Stimulated activated naive CD8-positive, alpha-beta T cell treated with anti-CD3 and anti-CD28 coated beads, Interleukin-15, amount 100 ng/mL, for 72 hours (primary cell): Measurements from ENCODE around the gene KRT28.

Experiments
- ATAC-seq: fragments of 150-1000 bp; cut with Tn5 transposase; 2 replicates; pipeline ENCODE4 v1.10.0; 2021; ENCODE audit warnings: mild to moderate bottlenecking, moderate library complexity
- DNase-seq, 2 donors: peaks; one replicate each; pipeline ENCODE4 v3.0.0; 2021 to 2022
- H3K27ac Mint-ChIP-seq, 2 donors: one replicate each; pipeline ENCODE4 v1.8.0; 2022; ENCODE audit warnings: mild to moderate bottlenecking in 2 of 2, mixed read lengths in 2 of 2, moderate library complexity in 2 of 2
- H3K27me3 Mint-ChIP-seq: one replicate; pipeline ENCODE4 v1.8.0; 2022; ENCODE audit warnings: mixed read lengths
- H3K4me1 Mint-ChIP-seq: one replicate; pipeline ENCODE4 v1.8.0; 2022; ENCODE audit warnings: mild to moderate bottlenecking, mixed read lengths
- H3K4me3 Mint-ChIP-seq, 2 donors: one replicate each; pipeline ENCODE4 v1.8.0; 2022; ENCODE audit warnings: mild to moderate bottlenecking in 2 of 2, mixed read lengths in 2 of 2, moderate library complexity in 1 of 2
- H3K9me3 Mint-ChIP-seq, 2 donors: one replicate each; pipeline ENCODE4 v1.8.0; 2022; ENCODE audit warnings: mixed read lengths in 2 of 2

The KRT28 gene, protein sequence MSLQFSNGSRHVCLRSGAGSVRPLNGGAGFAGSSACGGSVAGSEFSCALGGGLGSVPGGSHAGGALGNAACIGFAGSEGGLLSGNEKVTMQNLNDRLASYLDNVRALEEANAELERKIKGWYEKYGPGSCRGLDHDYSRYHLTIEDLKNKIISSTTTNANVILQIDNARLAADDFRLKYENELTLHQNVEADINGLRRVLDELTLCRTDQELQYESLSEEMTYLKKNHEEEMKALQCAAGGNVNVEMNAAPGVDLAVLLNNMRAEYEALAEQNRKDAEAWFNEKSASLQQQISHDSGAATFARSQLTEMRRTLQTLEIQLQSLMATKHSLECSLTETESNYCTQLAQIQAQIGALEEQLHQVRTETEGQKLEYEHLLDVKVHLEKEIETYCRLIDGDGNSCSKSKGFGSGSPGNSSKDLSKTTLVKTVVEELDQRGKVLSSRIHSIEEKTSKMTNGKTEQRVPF

DNA sequence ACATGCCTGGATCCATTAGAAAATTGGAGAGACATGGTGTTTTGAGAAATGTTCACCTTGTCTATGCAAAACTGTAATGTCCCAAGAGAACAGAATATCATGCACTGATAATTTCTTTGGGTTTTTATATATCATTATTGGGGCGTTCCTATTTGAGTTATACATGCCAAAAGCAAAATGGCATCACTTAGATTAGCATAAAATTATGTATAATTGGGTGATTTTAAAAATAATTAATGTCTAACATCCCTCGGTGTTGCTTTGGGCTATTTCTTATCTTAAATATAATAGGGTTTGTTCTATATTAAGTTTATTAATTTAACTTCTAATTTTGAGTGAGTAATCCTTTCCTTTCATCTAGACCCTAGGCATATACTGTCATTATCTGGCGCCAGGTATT lies at the start of gene KRT28:
KRT28 (minus strand) TSS at position 101 of the 400 bp plus-strand sequence; CDS start at position 35, 66 bp downstream.
- DNase-seq: no peak
- Mint-ChIP-seq H3K9me3 (no peaks in the 10 kb centered on the region), H3K27ac (no peak within 1 kb of the TSS), H3K27me3 (peaks cover 27% of the 10 kb centered on the region), H3K4me3 (no peak within 1 kb of the TSS), H3K4me1 (no peaks in the 10 kb centered on the region)
- no peak for ATAC-seq

DNA sequence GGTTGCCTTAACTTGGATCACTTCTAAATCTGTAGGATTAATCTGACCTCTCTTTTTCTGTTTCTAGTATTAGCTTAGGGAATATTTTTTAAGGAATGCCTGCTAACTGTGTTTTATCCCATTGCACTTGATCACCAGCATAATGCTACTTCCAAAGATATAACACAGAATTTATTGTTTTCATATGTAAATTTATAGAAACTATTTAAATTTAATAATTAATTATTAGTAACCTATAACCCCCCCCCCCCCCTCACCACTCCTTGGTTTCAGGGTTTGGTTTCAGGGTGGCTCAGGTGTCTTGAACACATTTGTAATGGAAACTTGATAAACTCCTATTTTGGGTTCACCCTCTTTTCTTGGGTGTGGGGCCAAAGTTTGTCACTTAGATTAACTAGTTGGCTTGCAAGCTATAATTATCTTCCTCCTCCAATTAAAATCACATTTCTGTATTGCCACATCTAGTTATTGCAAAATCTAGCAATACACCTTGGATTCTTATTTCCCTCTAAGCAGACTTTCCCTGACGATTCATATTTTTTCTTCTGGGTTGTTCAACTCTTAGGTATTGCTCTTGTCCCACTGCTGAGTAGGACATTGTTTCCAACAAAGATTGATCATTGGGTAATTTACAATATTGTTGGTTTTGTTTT lies 49.0 kb upstream of the KRT28 start:
- no peaks in the 10 kb centered on the region for H3K4me1 Mint-ChIP-seq
- H3K27ac Mint-ChIP-seq: no peak overlapping the region
- H3K27me3 Mint-ChIP-seq: peaks cover 45% of the 10 kb centered on the region
- H3K4me3 Mint-ChIP-seq: no peak overlapping the region
- no peak for DNase-seq
- H3K9me3 Mint-ChIP-seq: no peaks in the 10 kb centered on the region
- ATAC-seq: no peak

DNA sequence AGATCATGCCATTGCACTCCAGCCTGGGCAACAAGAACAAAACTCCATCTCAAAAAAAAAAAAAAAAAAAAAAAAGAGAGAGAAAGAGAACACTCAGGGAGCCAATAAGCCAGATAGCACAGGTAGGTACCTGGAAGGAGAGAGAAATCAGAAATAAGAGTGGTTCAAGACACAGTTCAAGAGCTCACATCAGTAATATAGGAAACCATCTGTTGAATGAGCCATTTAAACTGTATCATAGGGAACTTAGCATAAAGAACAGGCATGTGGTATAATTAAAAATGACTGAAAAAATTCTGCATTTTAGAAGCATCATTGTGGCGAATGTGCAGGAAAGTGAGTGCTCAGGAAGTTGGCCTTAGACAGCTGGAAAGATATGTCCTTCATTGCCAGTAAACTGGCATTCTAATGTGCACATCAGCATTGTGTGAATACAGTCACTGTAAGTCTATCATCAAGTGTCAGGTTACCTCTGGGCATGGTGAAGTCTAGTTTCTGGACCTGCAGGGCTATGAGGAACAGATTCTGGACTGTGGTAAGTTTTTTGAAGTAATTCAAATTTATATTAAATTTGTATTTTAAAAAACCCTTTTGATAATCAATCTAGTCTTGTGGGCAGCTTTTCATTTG lies 46.9 kb upstream of the KRT28 start:
- Mint-ChIP-seq H3K9me3 (no peaks in the 10 kb centered on the region), H3K4me3 (no peak overlapping the region), H3K4me1 (no peaks in the 10 kb centered on the region), H3K27ac (no peak overlapping the region), H3K27me3 (peaks cover 27% of the 10 kb centered on the region)
- no peak for ATAC-seq
- no peak for DNase-seq

DNA sequence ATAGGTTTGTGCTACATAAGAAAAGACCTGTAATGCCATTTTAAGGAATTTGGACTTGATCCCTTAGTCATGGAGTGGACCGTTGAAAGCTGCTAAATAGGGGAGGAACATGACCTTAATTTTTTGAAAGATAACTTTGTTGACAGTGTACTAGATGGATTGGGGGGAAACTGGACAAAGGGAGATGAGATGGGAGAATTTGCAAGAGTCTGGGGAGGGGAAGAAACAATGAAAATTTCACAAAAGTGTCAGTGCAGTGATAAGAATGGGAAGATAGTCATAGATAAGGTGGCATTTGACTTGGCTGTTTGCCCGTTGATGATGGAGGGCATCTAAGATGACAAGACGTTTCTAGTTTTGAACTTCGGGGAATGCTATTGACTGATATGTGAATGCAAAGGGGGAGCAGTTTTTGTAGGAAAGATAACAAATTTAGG lies 44.9 kb upstream of the KRT28 start:
- ATAC-seq (no peak), DNase-seq (no peak)
- Mint-ChIP-seq H3K4me3 (no peak overlapping the region), H3K4me1 (no peaks in the 10 kb centered on the region), H3K27ac (no peak overlapping the region), H3K27me3 (peaks cover 23% of the 10 kb centered on the region), H3K9me3 (no peaks in the 10 kb centered on the region)

DNA sequence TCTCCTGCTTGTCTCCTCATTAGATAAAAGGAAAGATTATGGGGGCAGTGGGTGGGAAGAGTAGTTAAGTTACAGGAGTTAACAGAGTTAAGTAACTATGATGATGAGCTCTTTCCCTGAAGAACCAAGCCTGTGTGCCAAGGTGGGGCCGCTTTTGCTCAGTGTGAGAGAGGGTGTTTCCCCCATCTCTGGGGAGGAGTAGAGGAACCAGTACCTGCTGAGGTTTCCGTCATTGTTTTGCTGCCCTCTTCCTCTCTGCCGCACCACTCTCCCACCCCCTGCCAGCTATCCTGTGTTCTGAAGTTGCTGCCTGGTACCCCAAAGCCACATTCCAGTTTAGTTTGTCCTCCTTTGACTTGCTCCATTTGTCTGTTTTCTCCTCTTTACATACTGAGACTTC lies 43.5 kb upstream of the KRT28 start:
- Mint-ChIP-seq H3K4me1 (no peaks in the 10 kb centered on the region), H3K4me3 (no peak overlapping the region), H3K27ac (no peak overlapping the region), H3K9me3 (no peaks in the 10 kb centered on the region), H3K27me3 (peaks cover 23% of the 10 kb centered on the region)
- DNase-seq: no peak
- ATAC-seq: no peak

DNA sequence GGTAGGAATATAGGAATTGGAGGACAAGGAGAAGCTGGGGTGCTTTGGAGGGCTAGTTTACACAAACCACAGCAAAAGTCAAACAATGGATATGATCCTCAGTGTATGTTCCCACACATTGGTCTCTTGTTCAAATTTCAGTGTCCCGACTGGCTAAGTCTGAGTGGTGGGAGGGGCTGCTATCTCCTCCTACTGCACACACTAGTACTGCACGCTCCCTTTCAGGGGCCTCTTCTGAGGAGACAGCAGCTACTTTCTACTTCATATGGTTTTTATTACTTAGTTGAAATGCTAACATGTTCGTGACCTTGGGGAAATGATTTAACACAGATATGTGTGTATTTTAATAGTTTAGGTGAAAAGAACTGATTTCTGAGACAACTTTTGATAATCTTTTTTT lies 41.5 kb upstream of the KRT28 start:
- Mint-ChIP-seq H3K4me3 (no peak overlapping the region), H3K27ac (no peak overlapping the region), H3K27me3 (peaks cover 23% of the 10 kb centered on the region), H3K4me1 (no peaks in the 10 kb centered on the region), H3K9me3 (no peaks in the 10 kb centered on the region)
- ATAC-seq: no peak
- DNase-seq: no peak

DNA sequence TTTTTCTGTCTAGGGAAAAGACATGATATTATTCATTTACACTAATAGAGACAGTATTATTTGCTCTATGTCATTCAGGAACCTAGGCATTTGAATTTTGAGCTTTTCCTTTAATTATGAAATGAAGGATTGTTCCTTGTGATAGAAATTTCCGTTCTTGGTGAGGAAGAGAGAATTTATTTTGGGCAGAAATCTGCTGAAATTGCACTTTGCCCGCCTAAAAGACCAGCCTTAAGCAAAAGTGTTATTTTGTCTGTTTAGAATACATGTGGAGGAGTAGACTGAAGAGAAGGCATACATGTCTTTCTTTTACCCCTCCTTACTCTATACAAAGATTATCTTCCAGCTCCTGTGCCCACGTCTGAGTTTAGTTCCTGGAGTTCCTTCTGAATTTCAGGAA lies 39.4 kb upstream of the KRT28 start:
- Mint-ChIP-seq H3K9me3 (no peaks in the 10 kb centered on the region), H3K4me3 (no peak overlapping the region), H3K4me1 (no peaks in the 10 kb centered on the region), H3K27me3 (peaks cover 2% of the 10 kb centered on the region), H3K27ac (no peak overlapping the region)
- ATAC-seq (no peak), DNase-seq (no peak)

DNA sequence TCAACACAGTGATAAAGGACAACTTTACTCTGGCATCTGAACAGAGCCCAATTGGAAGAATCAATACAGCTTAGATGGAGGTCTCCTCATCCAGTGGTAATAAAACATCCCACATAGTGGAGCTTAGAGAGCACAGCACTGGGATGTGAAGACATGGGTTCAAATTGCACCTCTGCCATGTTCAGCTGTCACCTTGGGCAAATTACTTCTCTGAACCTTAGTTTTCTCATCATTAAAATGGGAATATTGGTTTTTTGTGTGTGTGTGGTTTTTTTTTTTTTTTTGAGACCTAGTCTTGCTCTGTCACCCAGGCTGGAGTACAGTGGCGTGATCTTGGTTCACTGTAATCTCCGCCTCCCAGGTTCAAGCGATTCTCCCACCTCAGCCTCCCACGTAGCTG lies 36.3 kb upstream of the KRT28 start:
- Mint-ChIP-seq H3K27me3 (no peaks in the 10 kb centered on the region), H3K4me1 (peaks cover 6% of the 10 kb centered on the region), H3K4me3 (no peak overlapping the region), H3K9me3 (no peaks in the 10 kb centered on the region), H3K27ac (no peak overlapping the region)
- no peak for DNase-seq
- no peak for ATAC-seq

DNA sequence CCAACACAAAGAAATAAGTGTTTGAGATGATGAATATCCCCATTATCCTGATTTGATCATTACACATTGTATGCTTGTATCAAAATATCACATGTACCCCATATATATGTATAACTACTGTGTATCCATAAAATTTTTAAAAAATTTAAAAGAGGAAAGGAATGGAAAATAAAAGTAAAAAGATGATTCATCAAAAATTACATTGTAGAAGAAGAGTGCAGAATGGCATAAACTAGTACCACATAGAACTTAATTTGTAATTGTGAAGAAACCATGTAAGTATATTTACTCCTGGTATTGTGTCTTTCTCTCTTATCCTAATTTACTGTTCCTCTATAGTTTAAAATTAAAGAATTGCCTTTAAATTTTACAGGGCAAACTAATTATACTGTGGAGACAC lies 34.1 kb upstream of the KRT28 start:
- Mint-ChIP-seq H3K27me3 (no peaks in the 10 kb centered on the region), H3K4me1 (peaks cover 6% of the 10 kb centered on the region), H3K27ac (no peak overlapping the region), H3K4me3 (no peak overlapping the region), H3K9me3 (no peaks in the 10 kb centered on the region)
- no peak for DNase-seq
- ATAC-seq: no peak

DNA sequence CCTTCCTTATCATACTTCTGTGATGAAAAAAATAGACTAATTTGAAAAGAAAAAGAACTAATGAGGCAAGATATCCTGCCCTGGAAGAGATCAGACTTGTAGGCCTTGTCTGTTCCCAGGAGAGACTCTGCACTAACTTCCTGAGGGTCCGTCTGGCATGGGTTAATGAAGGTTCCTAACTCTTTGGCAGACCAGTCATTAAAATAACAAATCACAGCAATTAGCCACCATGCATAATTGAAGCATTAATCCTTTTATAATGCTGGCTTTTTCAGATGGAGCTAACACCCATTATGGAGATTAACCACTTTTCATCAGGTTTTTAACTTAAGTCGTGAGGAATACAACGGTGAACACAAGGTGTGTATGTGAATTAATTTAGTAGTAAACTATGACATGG lies 33.1 kb upstream of the KRT28 start:
- no peaks in the 10 kb centered on the region for H3K9me3 Mint-ChIP-seq
- ATAC-seq (no peak), DNase-seq (no peak)
- no peaks in the 10 kb centered on the region for H3K27me3 Mint-ChIP-seq
- H3K27ac Mint-ChIP-seq: no peak overlapping the region
- no peak overlapping the region for H3K4me3 Mint-ChIP-seq
- peaks cover 9% of the 10 kb centered on the region for H3K4me1 Mint-ChIP-seq

DNA sequence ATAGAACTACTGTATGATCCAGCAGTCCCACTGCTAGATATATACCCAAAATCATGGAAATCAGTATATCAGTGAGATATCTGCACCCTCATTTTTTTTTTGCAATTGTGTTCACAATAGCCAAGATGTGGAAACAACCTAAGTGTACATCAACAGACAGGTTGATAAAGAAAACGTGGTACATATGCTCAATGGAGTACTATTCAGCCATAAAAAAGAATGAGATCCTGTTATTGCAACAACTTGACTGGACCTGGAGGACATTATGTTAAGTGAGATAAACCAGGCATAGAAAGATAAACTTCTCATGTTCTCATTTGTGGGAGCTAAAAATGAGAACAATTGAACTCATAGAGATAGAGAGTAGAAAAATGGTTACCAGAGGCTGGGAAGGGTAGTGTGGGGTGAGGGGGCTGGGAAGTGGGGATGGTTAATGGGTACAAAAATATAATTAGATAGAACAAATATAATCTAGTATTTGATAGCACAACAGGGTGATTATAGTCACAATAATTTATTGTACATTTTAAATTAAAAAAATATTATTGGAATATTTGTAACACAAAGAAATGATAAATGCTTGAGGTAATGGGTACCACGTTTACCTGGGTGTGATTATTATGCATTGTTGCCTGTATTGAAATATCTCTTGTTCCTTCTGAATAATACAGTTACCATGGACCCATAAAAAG lies 30.5 kb upstream of the KRT28 start:
- ATAC-seq: no peak
- H3K27me3 Mint-ChIP-seq: no peaks in the 10 kb centered on the region

DNA sequence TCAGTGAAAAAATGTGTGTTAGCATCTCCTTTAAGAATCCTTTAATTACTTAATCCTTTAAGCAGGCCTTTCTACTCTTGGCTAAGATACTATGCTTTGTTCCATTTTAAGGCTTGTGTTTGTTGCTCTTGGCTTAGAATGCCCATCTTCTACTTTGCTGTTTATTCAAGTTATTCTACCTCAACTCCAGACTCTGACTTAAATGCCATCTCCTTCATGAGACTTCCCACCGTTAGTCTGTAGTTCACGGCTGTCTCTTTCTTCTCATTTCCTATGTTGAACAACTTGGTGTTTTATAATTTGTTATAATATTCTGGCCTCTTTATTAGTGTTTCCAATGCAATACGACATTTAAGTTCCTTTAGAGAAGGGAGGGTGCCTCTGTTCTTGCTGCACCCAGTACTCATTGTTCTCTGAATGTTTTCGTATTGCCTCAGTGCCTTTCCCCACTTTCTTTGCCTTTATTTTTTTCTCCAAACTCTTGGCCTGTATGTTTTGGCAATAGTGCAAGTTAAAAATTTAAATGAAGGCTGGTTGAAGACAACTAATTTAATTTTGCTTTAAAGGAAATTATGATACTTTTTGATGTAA lies 28.8 kb upstream of the KRT28 start:
- no peak overlapping the region for H3K27ac Mint-ChIP-seq
- no peak overlapping the region for H3K4me3 Mint-ChIP-seq
- ATAC-seq: no peak
- no peak for DNase-seq
- H3K4me1 Mint-ChIP-seq: peaks cover 24% of the 10 kb centered on the region
- no peaks in the 10 kb centered on the region for H3K9me3 Mint-ChIP-seq
- H3K27me3 Mint-ChIP-seq: no peaks in the 10 kb centered on the region

More for the DNA sequence above, 30.5 kb upstream of the KRT28 start:
- H3K27ac Mint-ChIP-seq: no peak overlapping the region
- no peak for DNase-seq
- peaks cover 18% of the 10 kb centered on the region for H3K4me1 Mint-ChIP-seq
- no peaks in the 10 kb centered on the region for H3K9me3 Mint-ChIP-seq
- H3K4me3 Mint-ChIP-seq: no peak overlapping the region

DNA sequence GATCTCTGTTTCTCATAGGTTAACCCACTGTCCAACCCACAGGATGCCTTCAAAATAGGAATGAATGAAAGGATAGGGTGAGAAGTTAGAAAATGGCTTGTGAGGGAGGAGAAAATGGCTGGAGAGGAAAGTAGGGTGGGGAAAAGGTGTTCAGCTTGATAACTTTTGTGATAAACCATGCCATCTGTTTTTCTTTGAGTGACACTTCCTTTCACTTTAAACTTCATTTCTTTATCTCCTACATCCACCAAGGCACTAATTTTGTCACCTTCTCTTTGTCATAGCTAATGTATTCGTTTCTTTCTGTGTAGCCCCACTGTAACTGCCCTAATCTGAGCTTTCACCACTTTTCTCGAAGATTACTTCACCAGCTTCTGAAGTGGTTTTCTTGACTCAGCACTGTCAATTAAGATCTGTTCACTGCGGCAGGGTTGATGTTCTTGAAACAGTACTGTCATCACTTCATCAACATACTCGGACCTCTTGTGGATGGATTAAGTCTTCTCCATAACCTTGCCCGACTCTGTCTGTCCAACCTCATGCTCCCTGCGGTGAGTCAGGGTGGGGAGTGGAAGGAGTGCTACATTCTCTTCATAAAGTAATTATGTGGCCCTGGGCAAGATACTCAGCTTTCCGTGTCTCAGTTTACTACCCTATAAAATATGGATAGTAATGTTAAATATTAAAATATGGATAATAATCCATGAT lies 28.1 kb upstream of the KRT28 start:
- ATAC-seq (peak; percentile 84), DNase-seq (no peak)
- H3K9me3 Mint-ChIP-seq: no peaks in the 10 kb centered on the region
- no peak overlapping the region for H3K27ac Mint-ChIP-seq
- no peaks in the 10 kb centered on the region for H3K27me3 Mint-ChIP-seq
- H3K4me3 Mint-ChIP-seq: peak overlapping the region; percentile 43 to 57
- H3K4me1 Mint-ChIP-seq: peaks cover 21% of the 10 kb centered on the region

DNA sequence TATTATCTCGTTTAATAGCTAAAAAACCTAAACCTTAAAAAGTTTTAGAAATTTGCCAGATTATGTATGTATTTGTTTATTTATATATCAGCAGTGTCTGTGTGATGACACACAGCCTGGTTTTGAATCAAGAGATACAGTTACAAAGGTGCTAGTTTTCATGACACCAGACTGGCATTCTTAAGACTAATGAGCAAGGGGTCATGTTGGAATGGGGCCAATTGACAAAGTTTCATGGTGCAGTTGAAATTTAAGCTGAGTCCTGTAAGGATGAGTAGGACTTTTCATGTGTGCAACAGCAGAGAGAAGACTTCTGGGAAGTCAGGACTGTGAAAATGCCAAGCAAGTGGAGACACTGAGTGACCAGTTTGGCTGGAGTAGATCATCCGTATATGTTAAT lies 25.8 kb upstream of the KRT28 start:
- Mint-ChIP-seq H3K27me3 (no peaks in the 10 kb centered on the region), H3K4me1 (peaks cover 21% of the 10 kb centered on the region), H3K27ac (no peak overlapping the region), H3K4me3 (no peak overlapping the region), H3K9me3 (no peaks in the 10 kb centered on the region)
- DNase-seq: no peak
- no peak for ATAC-seq
